Measurements from ENCODE around the gene DISP2. TPM values are rescaled to one million over a fixed set of nuclear protein-coding genes. Genes with fewer than 3 reads are reported as not detected.

The DISP2 gene
- total RNA-seq, 3 donors from 2014 or later: under 0.01 to 0.88 (median under 0.01) TPM

GRCh38 chr15:40340740-40341400 is 17.1 kb upstream of the DISP2 start, which contains the start of gene CCDC9B:
Gene CCDC9B, minus strand, starts transcription at chr15:40340939. Its CDS starts 120 bp downstream, at chr15:40340819.
- Histone ChIP-seq H3K27ac (peak within 1 kb of the TSS; percentile 96 to 97), H3K9me3 (no peaks in the 10 kb centered on the region), H3K4me1 (peaks cover 27 to 53% of the 10 kb centered on the region in 2 donors), H3K27me3 (no peaks in the 10 kb centered on the region), H3K4me3 (peak within 1 kb of the TSS; percentile 36 to 67 (median 44)), H3K36me3 (no peaks in the 10 kb centered on the region)
- peak; percentile 89 to 96 for DNase-seq (ENCODE audit: low spot score in 2 of 2)
- intact Hi-C loops (cut with DNase I; ENCODE audit: low total_unique reads): no loop called here
- TF ChIP-seq POLR2AphosphoS5 (IDR thresholded peaks at IDR 0.05) (peak in 2 of 3 donors; percentile 46 to 77), POLR2A (IDR thresholded peaks at IDR 0.05) (no peak), CTCF (IDR thresholded peaks at IDR 0.05) (no peak)

- no peak for DNase-seq (ENCODE audit: low spot score in 2 of 2)
- TF ChIP-seq CTCF (IDR thresholded peaks at IDR 0.05): no peak
- no peak for TF ChIP-seq POLR2A (IDR thresholded peaks at IDR 0.05)
- no peak for TF ChIP-seq POLR2AphosphoS5 (IDR thresholded peaks at IDR 0.05)
- no peaks in the 10 kb centered on the region for H3K27me3 ChIP-seq
- H3K9me3 ChIP-seq: no peaks in the 10 kb centered on the region
- H3K36me3 ChIP-seq: no peaks in the 10 kb centered on the region
- intact Hi-C loops (cut with DNase I; ENCODE audit: low total_unique reads): no loop called here
- peaks cover 18 to 39% of the 10 kb centered on the region in 2 donors for H3K4me1 ChIP-seq
- no peak overlapping the region for H3K4me3 ChIP-seq
- H3K27ac ChIP-seq: peak overlapping the region; percentile 37 to 77
Measured at GRCh38 chr15:40342416-40343320, 15.4 kb upstream of the DISP2 start.

- intact Hi-C loops (cut with DNase I; ENCODE audit: low total_unique reads): no loop called here
Measured at GRCh38 chr15:40343512-40343911, 14.5 kb upstream of the DISP2 start.

GRCh38 chr15:40344217-40344616 is 13.8 kb upstream of the DISP2 start:
- H3K4me1 ChIP-seq: peaks cover 9 to 23% of the 10 kb centered on the region in 2 donors
- intact Hi-C loops (cut with DNase I; ENCODE audit: low total_unique reads): no loop called here
- H3K9me3 ChIP-seq: no peaks in the 10 kb centered on the region
- no peak overlapping the region for H3K27ac ChIP-seq
- no peaks in the 10 kb centered on the region for H3K36me3 ChIP-seq
- H3K4me3 ChIP-seq: no peak overlapping the region
- no peak for DNase-seq (ENCODE audit: low spot score in 2 of 2)
- no peaks in the 10 kb centered on the region for H3K27me3 ChIP-seq
- no peak for TF ChIP-seq POLR2A (IDR thresholded peaks at IDR 0.05)
- no peak for TF ChIP-seq CTCF (IDR thresholded peaks at IDR 0.05)

More at GRCh38 chr15:40343512-40343911, 14.5 kb upstream of the DISP2 start:
- Histone ChIP-seq H3K4me3 (no peak overlapping the region), H3K36me3 (no peaks in the 10 kb centered on the region), H3K4me1 (peaks cover 12 to 30% of the 10 kb centered on the region in 2 donors), H3K9me3 (no peaks in the 10 kb centered on the region), H3K27me3 (no peaks in the 10 kb centered on the region), H3K27ac (peak overlapping the region; percentile 37 to 77)
- no peak for DNase-seq (ENCODE audit: low spot score in 2 of 2)
- no peak for TF ChIP-seq POLR2A (IDR thresholded peaks at IDR 0.05)
- no peak for TF ChIP-seq CTCF (IDR thresholded peaks at IDR 0.05)
- TF ChIP-seq POLR2AphosphoS5 (IDR thresholded peaks at IDR 0.05): no peak

Measured in breast epithelium (tissue), 4 donors.